ENCODE data around the gene IFITM5.
A peak's percentile ranks its signal among the peaks of the same experiment; 100 is the strongest.
"Not testable (repeated sequence)": the region's sequence is repeated elsewhere in the genome, so short reads cannot be mapped to it uniquely, and the experiment has no call there.

IFITM5 gene

DNA sequence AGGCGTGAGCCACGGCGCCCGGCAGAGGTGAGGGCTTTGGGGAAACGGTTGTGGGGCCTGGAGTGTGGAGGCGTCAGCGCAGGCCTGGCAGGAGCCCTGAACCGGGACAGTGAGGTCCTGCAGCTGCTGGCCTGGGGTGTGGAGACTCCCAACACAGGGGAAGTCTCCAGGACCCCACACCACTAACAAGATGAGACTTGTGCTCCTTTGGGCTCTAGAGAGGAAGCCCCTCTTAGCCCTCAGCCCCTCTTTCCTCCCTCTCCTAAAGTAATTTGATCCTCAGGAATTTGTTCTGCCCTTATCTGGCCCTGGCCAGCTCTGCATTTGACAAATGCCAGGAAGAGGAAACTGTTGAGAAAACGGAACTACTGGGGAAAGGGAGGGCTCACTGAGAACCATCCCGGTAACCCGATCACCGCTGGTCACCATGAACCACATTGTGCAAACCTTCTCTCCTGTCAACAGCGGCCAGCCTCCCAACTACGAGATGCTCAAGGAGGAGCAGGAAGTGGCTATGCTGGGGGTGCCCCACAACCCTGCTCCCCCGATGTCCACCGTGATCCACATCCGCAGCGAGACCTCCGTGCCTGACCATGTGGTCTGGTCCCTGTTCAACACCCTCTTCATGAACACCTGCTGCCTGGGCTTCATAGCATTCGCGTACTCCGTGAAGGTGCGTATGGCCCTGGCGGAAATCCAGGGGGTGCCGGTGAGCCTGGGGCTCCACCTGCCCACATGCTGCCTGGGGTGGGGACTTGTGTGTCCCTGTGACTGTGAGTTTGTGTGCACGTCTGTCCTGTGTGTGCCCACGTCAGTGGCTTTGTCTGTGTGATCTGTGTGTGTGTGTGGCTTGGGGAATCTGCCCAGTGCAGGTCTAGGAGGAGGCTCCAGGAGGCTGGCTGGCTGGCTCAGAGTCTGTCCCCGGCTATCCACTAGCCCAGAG lies 8.7 kb upstream of the IFITM5 start, which contains the start of gene IFITM2:
Gene IFITM2 (plus strand): TSS at position 51 of the 943 bp plus-strand sequence. CDS start 377 bp downstream, at position 428.
- H3K4me3 ChIP-seq (ENCODE audit: low read length) = peak within 1 kb of the TSS; percentile 91
- H3K27me3 ChIP-seq (replicated peaks; ENCODE audit: control insufficient read depth, insufficient read depth, low read length); H3K9me3 ChIP-seq (ENCODE audit: control insufficient read depth, low read length); H3K36me3 ChIP-seq (ENCODE audit: control insufficient read depth, insufficient read depth, low read length, severe bottlenecking): not testable (repeated sequence)
- H3K9ac ChIP-seq (ENCODE audit: low read length) = peak within 1 kb of the TSS; percentile 92
- peaks cover 21% of the 10 kb centered on the region for H3K4me1 ChIP-seq (ENCODE audit: control insufficient read depth, insufficient read depth, low read length)
- peak; percentile 90 for DNase-seq (ENCODE audit: low read depth)

DNA sequence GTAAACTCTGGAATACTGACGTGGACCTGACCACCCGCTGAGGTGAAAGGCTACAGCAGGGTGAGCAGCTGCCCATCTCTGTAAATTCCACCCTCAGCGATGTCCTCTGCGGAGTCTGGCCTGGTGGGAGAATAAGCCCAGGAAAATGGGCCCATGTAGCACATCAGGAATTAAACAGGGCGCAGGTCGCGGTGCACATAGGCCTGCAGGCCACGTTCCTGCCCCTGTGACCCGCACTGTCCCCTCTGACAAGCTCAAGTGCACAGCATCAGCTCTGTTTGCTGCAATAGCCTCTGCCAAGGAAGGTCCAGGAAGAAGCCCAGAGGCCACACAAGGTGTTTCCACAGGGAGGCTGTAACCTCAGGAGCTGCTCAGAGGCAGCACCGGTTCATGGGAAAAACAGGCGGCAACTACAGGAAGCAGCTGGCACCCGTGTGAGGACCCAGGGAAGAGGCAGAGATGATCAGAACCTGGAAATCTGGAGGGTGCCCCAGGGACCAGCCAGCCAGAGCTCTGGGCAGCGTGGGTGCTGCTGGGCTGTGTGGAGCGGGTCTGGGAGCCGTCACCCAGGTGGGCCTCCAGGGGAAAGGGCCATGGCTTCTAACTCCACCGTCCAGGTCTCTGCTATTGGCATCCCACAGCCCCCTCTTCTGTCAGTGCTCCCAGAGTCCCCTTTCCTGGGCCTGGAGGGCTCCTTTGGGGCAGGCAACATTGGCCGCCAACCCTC lies 7.5 kb upstream of the IFITM5 start:
- Histone ChIP-seq H3K4me3 (ENCODE audit: low read length) (no peak overlapping the region), H3K9ac (ENCODE audit: low read length) (no peak overlapping the region), H3K9me3 (ENCODE audit: control insufficient read depth, low read length) (no peaks in the 10 kb centered on the region), H3K4me1 (ENCODE audit: control insufficient read depth, insufficient read depth, low read length) (peaks cover 12% of the 10 kb centered on the region), H3K36me3 (ENCODE audit: control insufficient read depth, insufficient read depth, low read length, severe bottlenecking) (no peaks in the 10 kb centered on the region), H3K27me3 (replicated peaks; ENCODE audit: control insufficient read depth, insufficient read depth, low read length) (no peaks in the 10 kb centered on the region)
- DNase-seq (ENCODE audit: low read depth) = no peak

DNA sequence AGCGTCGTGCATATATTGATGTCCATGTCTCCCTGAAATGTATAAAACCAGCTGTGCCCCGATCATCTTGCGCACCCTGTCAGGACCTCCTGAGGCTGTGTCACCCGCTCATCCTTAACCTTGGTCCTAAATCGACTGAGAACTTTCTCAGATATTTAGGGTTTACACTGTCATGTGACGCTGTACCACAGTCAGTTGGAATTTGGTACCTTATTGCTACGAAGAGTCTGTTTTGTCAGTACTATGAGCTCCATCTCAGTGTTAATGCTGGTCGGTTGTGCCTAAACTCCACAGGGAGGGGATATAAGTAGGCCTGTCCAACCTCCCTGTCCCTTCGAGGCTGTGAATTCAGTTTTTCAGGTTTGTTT lies 6.5 kb upstream of the IFITM5 start:
- Histone ChIP-seq H3K9ac (ENCODE audit: low read length) (no peak overlapping the region), H3K4me1 (ENCODE audit: control insufficient read depth, insufficient read depth, low read length) (peaks cover 11% of the 10 kb centered on the region), H3K9me3 (ENCODE audit: control insufficient read depth, low read length) (no peaks in the 10 kb centered on the region), H3K27me3 (replicated peaks; ENCODE audit: control insufficient read depth, insufficient read depth, low read length) (peaks cover under 1% of the 10 kb centered on the region), H3K36me3 (ENCODE audit: control insufficient read depth, insufficient read depth, low read length, severe bottlenecking) (no peaks in the 10 kb centered on the region), H3K4me3 (ENCODE audit: low read length) (no peak overlapping the region)
- no peak for DNase-seq (ENCODE audit: low read depth)

DNA sequence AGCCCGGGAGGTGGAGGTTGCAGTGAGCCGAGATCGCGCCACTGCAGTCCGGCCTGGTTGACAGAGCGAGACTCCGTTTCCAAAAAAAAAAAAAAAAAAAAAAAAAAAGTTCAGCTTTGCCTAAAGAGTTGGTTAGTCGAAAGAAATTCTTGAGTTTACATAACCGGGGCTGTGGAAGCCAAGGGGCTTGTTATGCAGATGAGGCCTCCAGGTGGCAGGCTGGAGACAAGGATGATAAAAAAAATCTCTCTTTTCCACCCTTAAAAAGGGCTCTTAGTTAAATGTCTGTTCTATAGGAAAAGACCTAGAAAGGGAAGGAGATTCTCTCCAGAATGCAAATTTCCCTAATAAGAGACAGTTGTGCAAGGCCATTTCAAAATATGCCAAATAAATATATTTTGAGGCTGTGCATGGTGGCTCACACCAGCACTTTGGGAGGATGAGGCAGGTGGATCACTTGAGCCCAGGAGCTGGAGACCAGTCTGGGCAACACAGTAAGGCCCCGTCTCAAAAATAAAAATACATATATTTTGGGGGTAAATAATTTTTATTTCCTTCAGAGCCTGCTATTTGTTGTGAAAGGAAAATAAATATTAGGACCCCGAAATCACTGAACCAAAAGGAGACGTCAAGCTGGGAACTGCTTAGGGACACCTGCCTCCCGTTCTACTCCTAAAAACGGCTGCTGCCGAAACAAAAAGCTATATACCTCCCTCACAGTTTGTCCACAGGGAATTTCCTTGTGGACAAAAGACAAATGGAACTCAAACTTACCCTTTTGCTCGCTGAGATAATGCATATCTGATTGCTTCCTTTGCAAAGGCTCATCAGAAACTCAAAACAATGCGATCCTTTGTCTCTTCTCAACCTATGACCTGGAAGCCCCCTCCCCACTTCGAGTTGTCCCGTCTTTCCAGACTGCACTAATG lies 5.9 kb upstream of the IFITM5 start:
- Histone ChIP-seq H3K4me1 (ENCODE audit: control insufficient read depth, insufficient read depth, low read length) (peaks cover 11% of the 10 kb centered on the region), H3K9ac (ENCODE audit: low read length) (no peak overlapping the region), H3K36me3 (ENCODE audit: control insufficient read depth, insufficient read depth, low read length, severe bottlenecking) (no peaks in the 10 kb centered on the region), H3K9me3 (ENCODE audit: control insufficient read depth, low read length) (no peaks in the 10 kb centered on the region), H3K4me3 (ENCODE audit: low read length) (no peak overlapping the region), H3K27me3 (replicated peaks; ENCODE audit: control insufficient read depth, insufficient read depth, low read length) (peaks cover 7% of the 10 kb centered on the region)
- peak; percentile 91 for DNase-seq (ENCODE audit: low read depth)

DNA sequence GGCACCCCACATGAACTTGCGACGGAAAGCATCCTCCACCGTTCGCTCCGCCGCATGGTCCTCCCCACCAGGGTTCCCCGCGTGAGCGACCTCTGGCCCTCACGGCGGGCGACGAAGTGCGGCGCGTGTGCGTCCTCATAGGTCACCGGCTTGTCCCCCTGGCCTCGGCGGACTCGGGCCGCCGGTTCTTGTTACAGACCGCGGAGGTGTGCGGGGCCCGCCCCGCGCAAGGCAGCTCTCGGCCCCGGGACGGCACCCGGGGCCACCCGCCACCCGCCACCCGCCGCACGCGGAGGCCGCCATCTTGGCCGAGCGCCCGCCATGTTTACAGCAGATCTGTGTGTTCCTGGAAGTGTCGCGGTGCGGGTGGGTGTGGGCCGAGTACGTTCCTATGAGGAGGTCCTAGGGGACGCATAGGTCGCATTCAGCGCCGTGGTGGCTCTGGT lies 4.8 kb upstream of the IFITM5 start:
- H3K4me1 ChIP-seq (ENCODE audit: control insufficient read depth, insufficient read depth, low read length) = peaks cover 1% of the 10 kb centered on the region
- no peak overlapping the region for H3K9ac ChIP-seq (ENCODE audit: low read length)
- H3K36me3 ChIP-seq (ENCODE audit: control insufficient read depth, insufficient read depth, low read length, severe bottlenecking) = no peaks in the 10 kb centered on the region
- H3K4me3 ChIP-seq (ENCODE audit: low read length) = no peak overlapping the region
- no peaks in the 10 kb centered on the region for H3K9me3 ChIP-seq (ENCODE audit: control insufficient read depth, low read length)
- DNase-seq (ENCODE audit: low read depth) = no peak
- peaks cover 12% of the 10 kb centered on the region for H3K27me3 ChIP-seq (replicated peaks; ENCODE audit: control insufficient read depth, insufficient read depth, low read length)

DNA sequence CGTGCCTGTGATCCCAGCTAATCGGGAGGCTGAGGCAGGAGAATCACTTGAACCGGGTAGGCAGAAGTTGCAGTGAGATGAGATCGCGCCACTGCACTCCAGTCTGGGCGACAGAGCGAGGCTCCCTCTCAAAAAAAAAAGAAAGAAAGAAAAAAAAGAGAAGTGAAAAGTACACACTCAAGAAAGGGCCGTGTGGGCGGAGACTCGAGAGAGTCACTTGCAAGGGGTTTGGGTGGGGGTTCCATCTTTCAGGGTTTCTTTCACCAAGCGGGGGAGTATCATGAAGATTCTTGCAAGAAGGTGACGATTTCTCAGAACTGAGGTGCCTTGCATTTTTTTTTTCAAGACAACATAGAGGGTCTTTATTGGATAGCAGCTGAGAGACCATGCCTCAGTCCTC lies 4.0 kb upstream of the IFITM5 start:
- Histone ChIP-seq H3K9ac (ENCODE audit: low read length) (no peak overlapping the region), H3K4me1 (ENCODE audit: control insufficient read depth, insufficient read depth, low read length) (no peaks in the 10 kb centered on the region), H3K9me3 (ENCODE audit: control insufficient read depth, low read length) (no peaks in the 10 kb centered on the region), H3K4me3 (ENCODE audit: low read length) (no peak overlapping the region), H3K36me3 (ENCODE audit: control insufficient read depth, insufficient read depth, low read length, severe bottlenecking) (no peaks in the 10 kb centered on the region), H3K27me3 (replicated peaks; ENCODE audit: control insufficient read depth, insufficient read depth, low read length) (peaks cover 17% of the 10 kb centered on the region)
- DNase-seq (ENCODE audit: low read depth) = no peak

DNA sequence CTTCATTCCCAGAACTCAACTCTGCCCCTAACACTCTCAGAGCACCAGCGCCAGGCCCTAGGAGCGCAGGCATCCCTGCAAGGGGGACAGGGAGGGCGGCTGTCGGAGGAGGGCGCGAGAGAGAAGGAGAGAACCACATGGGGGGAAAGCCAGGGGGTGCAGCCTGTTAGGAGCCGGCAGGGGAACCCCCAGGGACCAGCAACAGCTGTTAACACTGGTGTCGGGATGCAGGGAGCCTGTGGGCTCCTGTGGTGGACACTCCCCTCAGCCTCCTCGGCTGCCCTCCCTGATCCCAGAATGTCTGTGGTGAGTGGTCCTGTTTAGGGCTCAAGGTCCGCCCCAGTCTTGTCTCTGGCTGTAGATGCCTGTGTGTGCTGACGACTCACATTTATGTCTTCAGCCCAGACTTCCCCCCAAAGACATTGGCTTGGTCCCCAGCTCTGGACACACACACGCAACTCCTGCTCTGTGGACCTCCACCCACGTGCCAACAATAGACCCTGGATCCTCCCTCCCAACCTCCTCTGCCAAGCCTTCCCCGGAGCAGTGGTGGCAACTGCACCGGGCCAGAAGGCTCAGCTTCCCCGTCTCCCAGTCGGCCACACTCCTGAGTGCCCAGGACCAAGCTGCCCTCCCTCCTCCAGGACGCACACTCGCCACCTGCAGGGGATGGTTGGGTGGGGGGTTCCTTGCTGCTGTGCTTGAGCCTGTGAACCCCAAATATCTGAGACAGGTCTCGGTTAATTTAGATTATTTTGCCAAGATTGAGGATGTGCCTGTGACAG lies 817 bp upstream of the IFITM5 start:
- Histone ChIP-seq H3K27me3 (replicated peaks; ENCODE audit: control insufficient read depth, insufficient read depth, low read length) (peaks cover 21% of the 10 kb centered on the region), H3K4me3 (ENCODE audit: low read length) (no peak overlapping the region), H3K36me3 (ENCODE audit: control insufficient read depth, insufficient read depth, low read length, severe bottlenecking) (no peaks in the 10 kb centered on the region), H3K9me3 (ENCODE audit: control insufficient read depth, low read length) (no peaks in the 10 kb centered on the region), H3K9ac (ENCODE audit: low read length) (no peak overlapping the region), H3K4me1 (ENCODE audit: control insufficient read depth, insufficient read depth, low read length) (peaks cover 8% of the 10 kb centered on the region)
- DNase-seq (ENCODE audit: low read depth) = no peak

DNA sequence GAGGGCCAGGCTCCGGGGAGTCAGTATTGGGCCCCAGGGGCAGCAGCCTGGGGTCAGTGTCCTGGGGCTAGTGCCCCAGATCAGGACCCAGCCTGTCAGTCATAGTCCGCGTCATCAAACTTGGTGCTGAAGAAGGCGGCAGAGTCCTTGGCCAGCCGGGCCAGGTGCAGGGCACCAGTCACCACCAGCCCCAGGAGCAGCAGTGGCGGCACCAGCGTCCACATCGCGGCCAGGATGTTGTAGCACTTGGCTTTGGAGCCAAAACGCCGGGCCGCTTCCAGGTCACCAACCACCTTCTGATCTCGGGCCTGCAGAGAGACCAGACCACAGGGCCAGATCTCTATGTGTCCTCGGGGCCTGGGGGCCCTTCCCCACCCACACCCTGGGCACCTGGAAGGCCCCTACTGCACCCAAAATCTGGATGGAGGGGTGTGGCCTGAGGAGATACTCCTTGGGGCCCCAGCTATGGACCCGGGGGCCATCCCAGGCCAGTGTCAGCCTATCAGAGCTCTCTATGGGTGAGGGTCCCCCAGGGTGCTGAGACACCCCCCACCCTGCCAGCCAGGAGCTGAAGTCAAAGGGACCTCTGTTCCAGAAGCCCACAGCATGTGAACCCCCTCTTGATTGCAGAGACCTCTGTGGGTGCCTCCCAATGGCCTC lies 790 bp downstream of the IFITM5 start:
- no peak overlapping the region for H3K9ac ChIP-seq (ENCODE audit: low read length)
- no peak overlapping the region for H3K4me3 ChIP-seq (ENCODE audit: low read length)
- H3K36me3 ChIP-seq (ENCODE audit: control insufficient read depth, insufficient read depth, low read length, severe bottlenecking) = no peaks in the 10 kb centered on the region
- H3K27me3 ChIP-seq (replicated peaks; ENCODE audit: control insufficient read depth, insufficient read depth, low read length) = peaks cover 21% of the 10 kb centered on the region
- peaks cover 8% of the 10 kb centered on the region for H3K4me1 ChIP-seq (ENCODE audit: control insufficient read depth, insufficient read depth, low read length)
- H3K9me3 ChIP-seq (ENCODE audit: control insufficient read depth, low read length) = no peaks in the 10 kb centered on the region
- no peak for DNase-seq (ENCODE audit: low read depth)

DNA sequence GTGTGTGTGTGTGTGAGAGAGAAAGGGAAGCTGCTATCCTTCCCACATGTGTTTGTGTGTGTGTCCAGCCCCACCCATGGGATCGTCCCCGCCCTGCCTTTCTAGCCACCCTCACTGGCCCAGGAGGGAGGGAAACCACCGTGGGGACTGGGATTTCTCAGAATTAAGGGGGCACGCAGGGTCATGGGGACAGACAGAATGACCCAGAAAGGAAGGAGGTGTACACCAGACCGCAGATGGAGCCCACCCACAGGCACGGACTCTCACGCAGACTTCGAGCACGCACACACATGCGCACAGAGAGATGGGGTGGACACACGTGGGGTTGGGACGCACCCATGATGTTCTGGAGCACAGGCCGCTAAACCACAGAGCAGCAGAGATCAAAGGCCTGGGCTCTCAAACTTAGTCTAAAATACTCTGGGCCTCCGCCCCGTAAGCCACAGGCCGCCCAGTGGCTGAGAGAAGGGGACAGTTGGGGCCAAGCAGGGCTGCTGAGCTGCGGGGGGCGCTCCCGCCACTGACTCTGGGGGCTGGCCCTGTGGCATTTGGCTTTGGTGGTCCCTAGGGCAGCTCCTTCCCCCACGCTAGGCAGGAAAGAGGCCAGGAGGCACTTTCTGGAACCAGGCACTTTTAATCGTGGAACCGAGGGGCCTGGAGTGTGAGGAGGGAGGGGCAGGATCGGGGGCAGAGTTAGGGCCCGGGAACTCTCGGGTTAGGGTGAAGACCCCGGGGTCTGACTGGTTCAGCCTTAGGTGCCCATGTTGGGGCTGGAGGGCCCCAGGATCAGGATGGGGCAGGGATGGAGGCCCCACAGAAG lies 1.5 kb downstream of the IFITM5 start:
- Histone ChIP-seq H3K4me3 (ENCODE audit: low read length) (no peak overlapping the region), H3K27me3 (replicated peaks; ENCODE audit: control insufficient read depth, insufficient read depth, low read length) (peaks cover 21% of the 10 kb centered on the region)
- DNase-seq (ENCODE audit: low read depth) = no peak

More for the DNA sequence above, 1.5 kb downstream of the IFITM5 start:
- Histone ChIP-seq H3K36me3 (ENCODE audit: control insufficient read depth, insufficient read depth, low read length, severe bottlenecking) (no peaks in the 10 kb centered on the region), H3K9ac (ENCODE audit: low read length) (peak overlapping the region; percentile 42), H3K9me3 (ENCODE audit: control insufficient read depth, low read length) (no peaks in the 10 kb centered on the region), H3K4me1 (ENCODE audit: control insufficient read depth, insufficient read depth, low read length) (peaks cover 8% of the 10 kb centered on the region)
